Measurements from ENCODE around the gene ATP6V0E1.

ATP6V0E1 gene

GRCh38 chr5:172949426-172949825 is 34.1 kb upstream of the ATP6V0E1 start:
- H3K4me3 ChIP-seq (ENCODE audit: low read depth, low read length): no peak overlapping the region
- TF ChIP-seq CTCF (IDR thresholded peaks at IDR 0.05; ENCODE audit: low read depth, low read length): no peak

- no peak overlapping the region for H3K4me3 ChIP-seq (ENCODE audit: low read depth, low read length)
- no peak for TF ChIP-seq CTCF (IDR thresholded peaks at IDR 0.05; ENCODE audit: low read depth, low read length)
Measured at GRCh38 chr5:172950176-172950965, 33.2 kb upstream of the ATP6V0E1 start.

- TF ChIP-seq CTCF (IDR thresholded peaks at IDR 0.05; ENCODE audit: low read depth, low read length): no peak
Measured at GRCh38 chr5:172951371-172952033, 32.1 kb upstream of the ATP6V0E1 start.

GRCh38 chr5:172952034-172952511 is 31.5 kb upstream of the ATP6V0E1 start:
- TF ChIP-seq CTCF (IDR thresholded peaks at IDR 0.05; ENCODE audit: low read depth, low read length): no peak

More at GRCh38 chr5:172951371-172952033, 32.1 kb upstream of the ATP6V0E1 start:
- no peak overlapping the region for H3K4me3 ChIP-seq (ENCODE audit: low read depth, low read length)

GRCh38 chr5:172953776-172954675 is 29.5 kb upstream of the ATP6V0E1 start:
- H3K4me3 ChIP-seq (ENCODE audit: low read depth, low read length): no peak overlapping the region
- TF ChIP-seq CTCF (IDR thresholded peaks at IDR 0.05; ENCODE audit: low read depth, low read length): no peak

More at GRCh38 chr5:172952034-172952511, 31.5 kb upstream of the ATP6V0E1 start:
- no peak overlapping the region for H3K4me3 ChIP-seq (ENCODE audit: low read depth, low read length)

- no peak for TF ChIP-seq CTCF (IDR thresholded peaks at IDR 0.05; ENCODE audit: low read depth, low read length)
- no peak overlapping the region for H3K4me3 ChIP-seq (ENCODE audit: low read depth, low read length)
Measured at GRCh38 chr5:172954751-172955159, 28.8 kb upstream of the ATP6V0E1 start.

Measured in WI38 (cell line).